Vagina (tissue), 2 donors: Measurements from ENCODE around the gene ADRM1.

Experiments
- CTCF ChIP-seq, 3 experiments: fragments of 450-650 bp in 2 of 3; fragments of 200-600 bp in 1 of 3; sonication (generic) in 1 of 3; IDR thresholded peaks; one replicate each; pipeline ENCODE4 v1.5.1; 2017 to 2019; ENCODE audit warnings: antibody characterized with exemption in 3 of 3, mild to moderate bottlenecking in 2 of 3, moderate library complexity in 2 of 3
- POLR2AphosphoS5 ChIP-seq, 2 donors: sonication (generic); formaldehyde crosslinking; IDR thresholded peaks; one replicate each; pipeline ENCODE4 v1.9.0; 2017; ENCODE audit warnings: antibody characterized with exemption in 2 of 2, mild to moderate bottlenecking in 2 of 2, low read depth in 1 of 2; ENCODE audit not compliant: insufficient read depth in 1 of 2

- TF ChIP-seq CTCF (IDR thresholded peaks at IDR 0.05) = no peak
- no peak for TF ChIP-seq POLR2AphosphoS5 (IDR thresholded peaks at IDR 0.05; ENCODE audit: insufficient read depth in 1 of 2, low read depth in 1 of 2)
Measured at GRCh38 chr20:62274332-62274950, 28.4 kb upstream of the ADRM1 start.
